Neuron (in vitro differentiated cells): ENCODE results near the gene MCTP1.

Source experiments
- H2AFZ ChIP-seq: one replicate; pipeline ENCODE4 v1.6.1; 2013; ENCODE audit warnings: low read depth, mild to moderate bottlenecking, inconsistent platforms, low read length, moderate library complexity
- H3K27me3 ChIP-seq: one replicate; pipeline ENCODE4 v1.6.1; 2013; ENCODE audit warnings: low read length; ENCODE audit not compliant: insufficient read depth
- H3K36me3 ChIP-seq: one replicate; pipeline ENCODE4 v1.6.1; 2013; ENCODE audit warnings: low read length; ENCODE audit not compliant: insufficient read depth
- H3K4me1 ChIP-seq: one replicate; pipeline ENCODE4 v1.6.1; 2013; ENCODE audit warnings: low read length; ENCODE audit not compliant: insufficient read depth
- H3K4me3 ChIP-seq: 2 replicates; pipeline ENCODE4 v1.5.1; 2013; ENCODE audit warnings: mild to moderate bottlenecking, low read length, moderate library complexity
- H3K9me3 ChIP-seq: one replicate; pipeline ENCODE4 v1.6.1; 2013; ENCODE audit warnings: low read length

The MCTP1 gene

GRCh38 chr5:95280401-95281095 lies 4.3 kb downstream of the MCTP1 start:
- Histone ChIP-seq H3K4me1 (peaks cover 11% of the 10 kb centered on the region), H3K4me3 (no peak overlapping the region), H3K9me3 (no peaks in the 10 kb centered on the region), H3K36me3 (no peaks in the 10 kb centered on the region), H2AFZ (no peak overlapping the region), H3K27me3 (peaks cover 42% of the 10 kb centered on the region)

- Histone ChIP-seq H3K36me3 (no peaks in the 10 kb centered on the region), H3K27me3 (peaks cover 18% of the 10 kb centered on the region), H3K4me1 (no peaks in the 10 kb centered on the region), H3K4me3 (no peak overlapping the region), H3K9me3 (no peaks in the 10 kb centered on the region), H2AFZ (no peak overlapping the region)
Measured at GRCh38 chr5:95274011-95274410, 10.9 kb downstream of the MCTP1 start.

DNA sequence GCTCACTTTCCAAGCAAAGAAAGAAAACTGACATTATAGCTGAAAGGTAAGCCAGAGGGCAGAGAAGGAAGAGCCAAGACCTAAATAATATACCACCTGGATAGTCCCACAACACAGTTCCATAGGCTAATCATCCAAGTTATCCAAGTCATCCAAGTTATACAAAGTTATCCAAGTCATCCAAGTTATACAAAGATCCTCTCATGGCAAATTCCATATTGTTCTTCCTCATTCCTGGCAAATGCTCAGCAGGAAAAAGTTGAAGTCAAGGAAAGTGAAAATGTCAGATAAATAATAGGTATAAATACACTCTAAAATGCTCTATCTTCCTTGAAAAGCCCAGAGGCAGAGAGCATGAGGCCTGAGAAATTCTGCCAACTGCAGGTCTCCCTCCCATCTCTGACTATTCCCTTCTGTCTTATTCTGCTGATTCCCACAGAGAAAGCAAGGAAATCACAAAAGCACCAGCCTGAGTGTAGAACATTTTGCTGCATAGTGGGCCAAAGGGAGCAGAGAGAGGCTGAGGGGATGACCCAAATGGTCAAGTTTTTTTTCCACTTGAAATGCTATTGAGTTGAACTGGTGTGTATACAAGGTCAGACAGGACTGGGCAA lies 12.5 kb downstream of the MCTP1 start:
- H3K4me3 ChIP-seq: no peak overlapping the region
- no peaks in the 10 kb centered on the region for H3K4me1 ChIP-seq
- H3K36me3 ChIP-seq: no peaks in the 10 kb centered on the region
- no peak overlapping the region for H2AFZ ChIP-seq
- peaks cover 3% of the 10 kb centered on the region for H3K9me3 ChIP-seq
- H3K27me3 ChIP-seq: peaks cover 20% of the 10 kb centered on the region

DNA sequence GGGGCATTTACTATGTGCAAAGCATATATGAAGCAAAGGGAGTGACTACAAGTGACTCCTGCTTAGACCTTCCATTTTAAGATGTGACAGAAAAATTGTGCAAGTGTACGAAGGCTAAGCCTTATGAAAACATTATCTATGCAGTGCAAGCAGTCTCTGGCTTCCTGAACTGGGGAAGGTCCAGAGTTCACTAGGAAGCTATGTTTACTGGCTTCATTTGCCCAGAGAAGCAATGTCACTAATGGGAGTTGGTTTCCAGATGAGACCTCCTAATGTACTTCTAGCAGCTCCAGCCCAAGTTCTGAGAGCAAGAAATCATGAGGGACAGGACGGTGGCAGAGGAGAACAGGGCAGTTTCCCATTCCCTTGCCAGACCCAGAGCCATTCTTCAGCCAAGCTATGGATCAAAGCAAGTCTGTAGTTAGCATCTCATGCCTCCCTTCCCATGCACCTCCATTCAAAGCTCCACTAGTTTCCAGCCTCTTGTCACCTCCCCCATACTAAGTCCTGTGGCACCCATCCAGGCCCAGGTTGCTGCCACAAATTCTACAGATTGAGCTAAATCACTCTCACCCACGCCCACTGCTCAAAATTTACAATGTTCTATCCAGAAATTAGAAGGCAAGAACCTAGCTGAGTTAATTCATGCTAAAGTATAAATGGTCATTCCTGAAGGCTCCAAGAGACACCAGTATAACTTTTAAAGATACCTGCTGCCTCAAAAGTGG lies 21.8 kb downstream of the MCTP1 start:
- Histone ChIP-seq H3K9me3 (no peaks in the 10 kb centered on the region), H3K4me1 (peaks cover 2% of the 10 kb centered on the region), H3K4me3 (no peak overlapping the region), H2AFZ (no peak overlapping the region), H3K36me3 (no peaks in the 10 kb centered on the region), H3K27me3 (peaks cover 3% of the 10 kb centered on the region)

DNA sequence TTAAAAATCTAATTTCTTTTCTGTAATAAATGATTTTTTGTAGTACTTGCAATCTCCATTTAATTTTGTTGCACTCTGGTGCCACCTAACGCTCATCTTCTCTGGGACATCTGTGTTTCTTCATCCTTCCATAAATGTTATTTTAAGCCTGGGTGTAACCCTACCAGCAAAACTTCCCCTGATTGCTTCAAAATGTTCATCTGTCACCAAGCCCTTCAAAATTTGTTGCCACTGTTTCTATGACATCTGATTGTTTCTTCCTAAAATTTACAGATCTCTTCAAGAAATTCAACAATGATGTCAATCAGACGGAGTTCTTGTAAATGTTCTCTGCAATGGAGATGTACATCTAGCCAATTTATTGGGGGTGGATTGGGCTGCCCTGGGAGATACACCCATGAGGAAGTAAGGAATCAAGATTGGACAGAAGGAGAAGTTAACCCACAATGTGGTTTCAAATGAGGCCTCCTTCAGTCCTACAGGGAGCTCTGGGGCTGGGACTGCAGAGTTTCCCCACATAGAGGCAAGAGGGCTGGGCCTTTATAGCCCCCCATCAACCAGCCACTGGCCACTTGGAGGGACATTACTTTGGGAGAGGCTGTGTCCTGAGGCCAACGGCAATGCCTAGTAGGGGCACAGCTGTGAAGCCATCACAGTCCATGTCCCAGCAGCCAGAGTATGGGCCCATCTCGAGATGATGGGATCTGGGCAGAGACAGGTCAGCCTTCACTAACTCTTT lies 23.3 kb downstream of the MCTP1 start:
- no peak overlapping the region for H2AFZ ChIP-seq
- H3K4me3 ChIP-seq: no peak overlapping the region
- peaks cover 2% of the 10 kb centered on the region for H3K4me1 ChIP-seq
- no peaks in the 10 kb centered on the region for H3K36me3 ChIP-seq
- H3K27me3 ChIP-seq: no peaks in the 10 kb centered on the region
- no peaks in the 10 kb centered on the region for H3K9me3 ChIP-seq

GRCh38 chr5:95256991-95257390 lies 27.9 kb downstream of the MCTP1 start:
- no peaks in the 10 kb centered on the region for H3K36me3 ChIP-seq
- H3K27me3 ChIP-seq: no peaks in the 10 kb centered on the region
- no peak overlapping the region for H2AFZ ChIP-seq
- no peaks in the 10 kb centered on the region for H3K9me3 ChIP-seq
- no peak overlapping the region for H3K4me3 ChIP-seq
- H3K4me1 ChIP-seq: no peaks in the 10 kb centered on the region

GRCh38 chr5:95256446-95256845 lies 28.4 kb downstream of the MCTP1 start:
- Histone ChIP-seq H3K4me3 (no peak overlapping the region), H2AFZ (no peak overlapping the region), H3K36me3 (no peaks in the 10 kb centered on the region), H3K4me1 (no peaks in the 10 kb centered on the region), H3K9me3 (no peaks in the 10 kb centered on the region), H3K27me3 (no peaks in the 10 kb centered on the region)

GRCh38 chr5:95252801-95253200 lies 32.1 kb downstream of the MCTP1 start:
- no peak overlapping the region for H3K4me3 ChIP-seq
- H3K27me3 ChIP-seq: no peaks in the 10 kb centered on the region
- no peak overlapping the region for H2AFZ ChIP-seq
- no peaks in the 10 kb centered on the region for H3K36me3 ChIP-seq
- no peaks in the 10 kb centered on the region for H3K4me1 ChIP-seq
- no peaks in the 10 kb centered on the region for H3K9me3 ChIP-seq

DNA sequence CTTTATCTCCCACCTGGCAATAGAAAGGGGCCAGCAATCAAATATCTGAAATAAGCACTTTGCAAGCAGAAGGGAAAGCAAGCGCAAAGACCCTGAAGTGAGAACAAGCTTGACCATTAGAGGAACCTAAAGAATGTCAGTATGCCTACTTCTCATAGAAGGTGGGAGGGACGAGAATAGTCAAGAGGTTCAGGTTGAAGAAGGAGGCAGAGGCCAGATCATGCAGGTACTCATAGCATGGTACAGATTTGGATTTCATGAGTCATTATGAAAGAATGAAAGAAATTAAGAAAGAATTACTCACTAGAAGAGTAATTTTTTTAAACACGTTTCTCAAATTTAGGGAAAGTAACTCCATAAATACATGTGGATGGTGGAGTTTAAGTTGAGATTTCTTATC lies 33.7 kb downstream of the MCTP1 start:
- no peaks in the 10 kb centered on the region for H3K27me3 ChIP-seq
- H3K4me1 ChIP-seq: no peaks in the 10 kb centered on the region
- H2AFZ ChIP-seq: no peak overlapping the region
- no peaks in the 10 kb centered on the region for H3K9me3 ChIP-seq
- no peak overlapping the region for H3K4me3 ChIP-seq
- no peaks in the 10 kb centered on the region for H3K36me3 ChIP-seq

- Histone ChIP-seq H3K27me3 (no peaks in the 10 kb centered on the region), H3K4me1 (no peaks in the 10 kb centered on the region), H3K4me3 (no peak overlapping the region), H3K36me3 (no peaks in the 10 kb centered on the region), H2AFZ (no peak overlapping the region), H3K9me3 (no peaks in the 10 kb centered on the region)
Measured at GRCh38 chr5:95244479-95244878, 40.4 kb downstream of the MCTP1 start.

DNA sequence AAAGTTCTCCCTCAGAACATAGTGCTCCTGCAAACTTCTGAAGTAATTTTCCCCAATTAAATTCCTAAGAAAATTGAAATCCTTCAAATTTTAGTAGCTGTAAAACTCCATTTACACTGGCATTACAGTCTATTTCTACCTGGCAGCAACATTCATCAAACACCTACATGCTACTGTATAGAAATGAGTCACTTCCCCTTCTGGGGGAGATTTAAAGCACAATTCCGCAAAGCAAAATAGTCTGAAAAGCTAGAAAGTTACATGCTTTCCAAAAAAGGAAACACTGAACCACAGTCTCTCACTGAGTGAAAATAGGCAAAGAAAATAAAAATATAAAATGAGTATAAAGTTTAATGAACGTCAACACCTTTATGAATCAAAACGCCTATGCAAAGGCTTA lies 43.3 kb downstream of the MCTP1 start:
- no peak overlapping the region for H3K4me3 ChIP-seq
- H2AFZ ChIP-seq: no peak overlapping the region
- H3K4me1 ChIP-seq: no peaks in the 10 kb centered on the region
- H3K36me3 ChIP-seq: no peaks in the 10 kb centered on the region
- H3K27me3 ChIP-seq: no peaks in the 10 kb centered on the region
- no peaks in the 10 kb centered on the region for H3K9me3 ChIP-seq

- Histone ChIP-seq H2AFZ (no peak overlapping the region), H3K27me3 (no peaks in the 10 kb centered on the region)
Measured at GRCh38 chr5:95241161-95241560, 43.7 kb downstream of the MCTP1 start.

More at GRCh38 chr5:95241161-95241560, 43.7 kb downstream of the MCTP1 start:
- Histone ChIP-seq H3K4me3 (no peak overlapping the region), H3K4me1 (no peaks in the 10 kb centered on the region), H3K9me3 (no peaks in the 10 kb centered on the region), H3K36me3 (no peaks in the 10 kb centered on the region)
